Endometrial microvascular endothelial cells (primary cell): ENCODE results near the gene ASCC1. TPM values are rescaled to one million over a fixed set of nuclear protein-coding genes. Genes with fewer than 3 reads are reported as not detected.

Experiments
- total RNA-seq: library from RNA; depleted of rRNA; stranded (reverse); fragments of >200 nt; gene quantifications from one replicate; pipeline ENCODE4 v1.2.3, GENCODE V29; 2015; ENCODE audit errors: inconsistent ontology term

Gene ASCC1
- total RNA-seq, 1 donor from 2014 or later, result 61.0 TPM

Other genes starting within 250 kb of the ASCC1 start
- gene SPOCK2, start 127.7 kb downstream of the ASCC1 start, total RNA-seq, result 7.1 TPM
- gene ANAPC16, start 264 bp downstream of the ASCC1 start, total RNA-seq, result 45.6 TPM
- gene DDIT4, start 57.6 kb upstream of the ASCC1 start, total RNA-seq, result 91.4 TPM
- gene DNAJB12, start 138.6 kb upstream of the ASCC1 start, total RNA-seq, result 33.5 TPM